Measurements from ENCODE around the gene CACNA1E.
A peak's percentile ranks its signal among the peaks of the same experiment; 100 is the strongest.

CACNA1E gene

GRCh38 chr1:181620183-181620582 lies 136.9 kb downstream of the CACNA1E start:
- TF ChIP-seq CTCF (conservative IDR thresholded peaks at IDR 0.05), result no peak
- H3K27ac ChIP-seq, result no peak overlapping the region

- no peak overlapping the region for H3K27ac ChIP-seq
- no peak for TF ChIP-seq CTCF (conservative IDR thresholded peaks at IDR 0.05)
Observed at GRCh38 chr1:181623850-181624249, 140.5 kb downstream of the CACNA1E start.

DNA sequence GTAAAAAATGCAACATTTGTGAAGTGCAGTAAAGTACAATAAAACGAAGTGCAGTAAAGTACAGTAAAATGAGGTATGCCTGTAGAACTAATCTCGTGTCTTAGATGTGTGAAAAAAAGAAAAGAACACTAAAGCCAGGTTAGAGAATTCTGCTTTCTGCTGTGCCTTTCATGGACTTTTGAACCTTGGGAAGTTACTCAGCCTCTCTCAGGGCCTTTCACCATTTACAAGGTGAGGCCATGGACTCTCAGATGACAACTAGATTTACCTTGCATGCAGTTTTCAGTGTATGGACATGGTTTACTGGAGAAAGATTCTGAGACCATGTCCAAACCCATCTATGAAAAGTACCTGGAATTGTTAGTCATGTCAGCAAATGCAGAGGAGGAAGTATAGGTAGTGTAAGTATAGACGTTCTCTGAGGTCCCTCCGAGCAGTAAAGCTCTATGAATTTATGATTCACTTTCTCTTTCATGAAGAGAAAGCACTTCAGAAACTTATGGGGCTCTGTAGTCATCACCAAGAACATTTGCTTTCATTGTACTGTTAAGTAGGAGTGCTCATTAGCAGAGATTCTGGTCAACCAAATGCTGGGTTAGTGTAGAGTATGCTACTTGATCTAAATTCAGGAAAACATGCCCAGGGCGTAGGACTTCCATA lies 143.1 kb downstream of the CACNA1E start:
- no peak for TF ChIP-seq CTCF (conservative IDR thresholded peaks at IDR 0.05)
- no peak overlapping the region for H3K27ac ChIP-seq

- TF ChIP-seq CTCF (conservative IDR thresholded peaks at IDR 0.05), result no peak
- H3K27ac ChIP-seq, result no peak overlapping the region
Observed at GRCh38 chr1:181630398-181630797, 147.1 kb downstream of the CACNA1E start.

DNA sequence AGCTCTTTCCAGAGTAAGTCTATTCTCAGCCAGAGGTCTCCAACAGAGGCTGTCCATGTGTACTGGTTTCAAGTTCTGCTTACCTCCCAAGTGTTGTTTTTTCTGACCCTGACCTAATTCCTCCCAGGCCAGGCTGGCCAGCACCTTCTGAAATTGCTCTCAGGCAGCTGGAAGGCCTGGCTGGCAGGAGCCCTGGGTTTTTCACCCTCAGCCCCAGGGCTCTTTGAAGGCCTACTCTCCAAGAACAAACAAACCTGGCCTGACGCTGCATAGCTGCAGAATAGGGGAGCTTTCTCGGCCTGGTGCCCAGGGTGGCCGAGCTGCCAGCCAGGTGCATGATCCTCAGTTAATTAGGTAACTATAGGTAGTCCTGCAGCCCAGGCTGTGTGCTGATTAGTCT lies 147.5 kb downstream of the CACNA1E start:
- no peak overlapping the region for H3K27ac ChIP-seq
- no peak for TF ChIP-seq CTCF (conservative IDR thresholded peaks at IDR 0.05)

DNA sequence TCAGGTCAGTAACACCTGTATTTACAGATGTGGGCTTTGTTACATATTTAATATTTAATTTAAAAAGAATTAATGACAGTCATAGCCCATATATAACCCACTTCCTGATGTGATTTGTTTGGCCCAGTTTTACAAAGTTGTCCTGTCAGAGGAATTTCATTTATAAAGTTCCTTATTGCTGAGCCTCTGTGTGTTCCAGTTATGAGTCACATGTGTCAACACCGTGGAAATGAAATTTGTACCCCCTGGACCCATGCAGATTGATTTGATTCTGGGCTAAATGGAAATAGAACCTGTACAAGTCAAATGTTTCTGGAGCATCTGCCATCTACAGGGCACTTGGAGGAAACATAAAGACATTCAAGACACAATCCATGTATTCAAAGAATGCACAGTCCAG lies 149.2 kb downstream of the CACNA1E start:
- peak; percentile 26; the same call in 1 of the 2 replicates for TF ChIP-seq CTCF (conservative IDR thresholded peaks at IDR 0.05)
- H3K27ac ChIP-seq, result no peak overlapping the region

DNA sequence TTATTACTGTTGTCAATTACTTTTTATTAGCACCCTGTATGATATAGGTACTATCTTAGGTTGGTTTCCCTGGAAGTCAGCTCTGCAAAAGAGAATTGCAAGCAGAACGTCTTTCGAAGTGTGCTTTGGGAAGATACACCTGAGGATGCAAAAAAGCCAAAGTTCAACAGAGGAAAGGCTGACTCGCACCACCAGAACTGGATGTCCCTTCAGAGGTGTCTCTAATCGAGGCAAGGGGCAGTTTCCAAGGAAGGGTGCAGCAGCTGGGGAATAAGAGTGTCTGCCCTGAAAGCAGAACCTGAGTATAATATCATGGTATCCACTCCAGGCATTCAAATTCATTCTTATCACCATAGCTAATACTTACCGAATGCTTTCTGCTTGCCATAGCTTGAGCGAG lies 149.6 kb downstream of the CACNA1E start:
- TF ChIP-seq CTCF (conservative IDR thresholded peaks at IDR 0.05), result no peak

More for the DNA sequence above, 149.6 kb downstream of the CACNA1E start:
- H3K27ac ChIP-seq, result no peak overlapping the region

All from VCaP (cell line).